Fibroblast of skin of scalp (primary cell): Measurements from ENCODE around the gene TRIM2. TPM values are rescaled to one million over a fixed set of nuclear protein-coding genes. Genes with fewer than 3 reads are reported as not detected.
"Not testable (repeated sequence)": the region's sequence is repeated elsewhere in the genome, so short reads cannot be mapped to it uniquely, and the experiment has no call there.

ENCODE experiments used
- DNase-seq: peaks from one replicate; pipeline ENCODE4 v3.0.0-alpha.2; 2013
- polyA plus RNA-seq, 2 experiments: library from polyadenylated mRNA; unstranded; fragments of 120-200 nt; gene quantifications; one replicate each; pipeline ENCODE4 v1.2.1, GENCODE V29; 2013; ENCODE audit not compliant: insufficient read length in 2 of 2

The TRIM2 gene
- polyA plus RNA-seq (2013, experiment 1 of 2; ENCODE audit: insufficient read length), result 8.9 TPM
- polyA plus RNA-seq (2013, experiment 2 of 2; ENCODE audit: insufficient read length), result 9.0 TPM

- DNase-seq, result peak; percentile 70
Observed at GRCh38 chr4:153204247-153204671, at the start of gene TRIM2. Gene TRIM2, plus strand, starts transcription at chr4:153204443. Its CDS starts 88 bp downstream, at chr4:153204531.

- no peak for DNase-seq
Observed at GRCh38 chr4:153155686-153156085, 48.6 kb upstream of the TRIM2 start.

- peak; percentile 66 for DNase-seq
Observed at GRCh38 chr4:153156263-153156662, 48.0 kb upstream of the TRIM2 start.

DNA sequence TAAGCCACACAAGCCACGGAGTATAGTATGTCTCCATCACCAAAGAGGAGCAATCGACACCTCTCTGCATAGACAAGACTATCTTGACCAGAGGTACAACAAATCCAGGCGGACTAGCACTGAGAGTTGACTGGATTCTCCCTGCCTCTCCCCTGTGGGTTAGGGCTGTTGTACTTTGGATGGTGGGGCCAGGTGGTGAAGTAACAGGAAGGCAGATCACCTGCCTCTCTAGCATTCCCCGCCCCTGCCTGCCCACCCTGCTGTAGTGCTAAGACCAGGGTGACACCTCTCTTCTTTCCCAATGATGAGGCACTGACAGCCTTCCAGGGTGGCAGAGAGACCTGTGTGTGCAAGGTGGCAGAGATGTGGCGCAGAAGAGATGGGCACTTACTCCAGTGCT, 47.5 kb upstream of the TRIM2 start:
- DNase-seq, result no peak

DNA sequence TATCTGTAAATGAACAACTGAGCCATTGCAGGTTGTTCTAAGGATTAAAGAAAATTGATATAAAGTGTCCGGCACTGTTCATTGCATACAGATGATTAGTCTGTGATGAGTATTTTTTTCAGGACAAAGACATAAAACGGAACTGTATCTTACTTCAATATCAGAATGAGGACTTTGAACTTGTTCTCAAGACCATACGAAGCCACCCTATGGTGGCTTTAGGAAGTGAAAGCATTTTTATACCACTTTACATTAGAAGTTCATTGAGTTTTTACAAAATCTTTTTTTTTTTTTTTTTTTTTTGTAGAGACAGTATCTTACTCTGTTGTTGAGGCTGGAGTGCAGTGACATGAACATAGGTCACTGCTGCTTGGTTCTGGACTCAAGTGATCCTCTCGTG, 45.2 kb upstream of the TRIM2 start:
- DNase-seq, result peak; percentile 11

- DNase-seq, result peak; percentile 85
Observed at GRCh38 chr4:153159728-153160221, 44.5 kb upstream of the TRIM2 start.

GRCh38 chr4:153160821-153161220, 43.4 kb upstream of the TRIM2 start:
- no peak for DNase-seq

DNA sequence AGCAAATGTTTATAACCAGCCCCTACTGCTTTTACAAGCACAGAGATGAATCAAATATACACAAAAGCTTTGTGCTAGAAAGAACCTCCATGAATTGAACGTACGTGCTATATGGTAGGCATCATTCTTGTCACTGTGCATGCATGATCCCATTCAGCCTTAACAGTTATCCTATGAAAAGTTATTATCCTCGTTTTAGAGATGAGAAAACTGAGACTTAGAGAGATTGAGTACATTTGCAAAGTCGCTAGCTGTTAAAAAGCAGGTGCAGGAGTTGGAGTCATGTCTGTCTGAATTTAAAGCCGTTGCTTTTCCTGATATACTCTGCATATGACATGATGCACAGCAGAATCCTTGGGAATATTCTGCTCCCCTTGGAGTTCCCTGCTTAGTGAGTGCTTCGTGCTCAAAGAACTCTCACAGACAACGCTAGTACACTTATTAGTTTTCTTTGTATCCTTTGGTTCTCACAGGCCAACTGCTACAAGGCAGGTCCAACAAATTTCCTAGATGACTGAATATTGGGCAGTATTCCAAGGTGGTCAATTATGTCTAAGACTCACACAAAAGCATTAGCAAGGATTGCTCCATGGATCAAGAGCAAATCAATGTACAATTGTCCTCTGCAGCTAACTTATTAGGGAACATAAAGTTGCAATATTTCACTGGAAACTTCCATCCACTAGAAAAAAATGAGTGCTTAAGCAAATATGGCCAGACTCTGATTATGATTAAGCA, 42.8 kb upstream of the TRIM2 start:
- DNase-seq, result peak; percentile 54

- DNase-seq, result not testable (repeated sequence)
Observed at GRCh38 chr4:153165236-153165635, 39.0 kb upstream of the TRIM2 start.

DNA sequence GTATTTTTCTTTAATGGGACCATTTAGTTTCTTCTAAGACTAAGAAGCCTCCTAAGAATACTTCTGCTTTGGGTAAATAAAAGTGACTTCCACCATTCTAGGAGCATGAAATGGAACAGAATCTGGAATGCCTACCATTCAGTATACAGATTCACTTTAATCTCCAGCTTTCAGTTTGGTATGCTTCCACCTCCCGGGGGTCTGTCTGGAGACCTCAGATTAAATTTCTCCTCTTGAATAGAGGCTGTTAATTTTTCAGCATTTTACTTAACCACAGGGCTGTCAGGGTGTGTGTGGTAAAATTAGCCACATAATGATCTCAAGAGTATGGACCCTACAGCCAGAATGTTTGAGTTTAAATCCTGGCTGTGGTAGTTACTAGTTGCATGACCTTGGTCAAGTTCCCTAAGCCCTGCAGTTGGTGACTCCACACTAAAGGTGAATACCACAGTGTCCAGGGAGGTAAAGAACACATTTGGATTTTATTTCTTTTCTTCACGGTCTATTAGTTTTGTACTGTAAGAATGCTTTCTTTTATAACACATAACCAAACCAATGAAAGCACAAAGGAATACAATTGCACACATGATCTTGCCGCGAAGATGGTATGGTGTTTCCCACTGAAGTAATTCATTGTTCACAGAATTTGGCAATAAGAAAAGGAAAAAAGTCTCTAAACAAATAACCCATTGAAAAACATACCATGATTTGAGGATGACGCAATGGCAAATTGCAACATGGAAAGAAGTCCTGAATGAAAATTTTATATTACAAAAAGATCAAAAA, 37.3 kb upstream of the TRIM2 start:
- peak; percentile 59 for DNase-seq

DNA sequence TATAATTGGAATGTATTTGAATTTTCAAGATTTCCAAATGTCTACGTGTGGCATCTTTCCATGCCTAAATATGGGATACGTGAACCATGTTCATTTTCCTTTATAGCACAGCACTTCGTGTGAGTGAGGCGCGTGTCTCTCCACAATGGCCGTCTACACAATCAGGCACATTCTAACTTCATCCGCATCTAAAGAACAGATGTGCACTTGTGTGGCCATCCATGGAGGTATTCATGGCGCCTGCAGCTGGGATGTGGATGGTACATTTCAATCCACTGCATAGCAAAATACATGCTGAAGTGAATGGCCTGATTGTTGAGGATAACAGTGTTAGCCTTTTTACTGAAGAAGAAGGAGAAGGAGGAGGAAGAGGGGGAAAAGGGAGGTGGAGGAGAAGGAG, 34.5 kb upstream of the TRIM2 start:
- no peak for DNase-seq

DNA sequence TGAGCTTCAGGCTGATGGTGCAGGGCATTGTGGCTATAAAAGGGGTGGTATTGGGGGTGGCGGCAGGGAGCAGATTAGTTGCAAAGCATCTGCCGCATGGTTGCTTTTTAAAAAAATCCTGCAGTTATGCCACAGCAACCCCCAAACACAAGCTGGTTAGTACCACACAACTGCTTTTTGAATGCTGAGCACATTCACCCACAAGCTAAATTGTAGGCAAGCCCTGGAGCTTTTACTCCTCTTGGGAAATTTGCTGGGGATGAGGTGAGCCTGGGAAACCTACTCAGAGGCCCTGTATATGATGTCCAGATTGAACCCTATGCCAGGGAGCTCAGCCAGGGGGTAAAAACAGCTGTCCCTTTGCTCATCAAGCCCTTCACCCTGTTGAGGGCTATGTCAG, 33.8 kb upstream of the TRIM2 start:
- DNase-seq, result no peak

DNA sequence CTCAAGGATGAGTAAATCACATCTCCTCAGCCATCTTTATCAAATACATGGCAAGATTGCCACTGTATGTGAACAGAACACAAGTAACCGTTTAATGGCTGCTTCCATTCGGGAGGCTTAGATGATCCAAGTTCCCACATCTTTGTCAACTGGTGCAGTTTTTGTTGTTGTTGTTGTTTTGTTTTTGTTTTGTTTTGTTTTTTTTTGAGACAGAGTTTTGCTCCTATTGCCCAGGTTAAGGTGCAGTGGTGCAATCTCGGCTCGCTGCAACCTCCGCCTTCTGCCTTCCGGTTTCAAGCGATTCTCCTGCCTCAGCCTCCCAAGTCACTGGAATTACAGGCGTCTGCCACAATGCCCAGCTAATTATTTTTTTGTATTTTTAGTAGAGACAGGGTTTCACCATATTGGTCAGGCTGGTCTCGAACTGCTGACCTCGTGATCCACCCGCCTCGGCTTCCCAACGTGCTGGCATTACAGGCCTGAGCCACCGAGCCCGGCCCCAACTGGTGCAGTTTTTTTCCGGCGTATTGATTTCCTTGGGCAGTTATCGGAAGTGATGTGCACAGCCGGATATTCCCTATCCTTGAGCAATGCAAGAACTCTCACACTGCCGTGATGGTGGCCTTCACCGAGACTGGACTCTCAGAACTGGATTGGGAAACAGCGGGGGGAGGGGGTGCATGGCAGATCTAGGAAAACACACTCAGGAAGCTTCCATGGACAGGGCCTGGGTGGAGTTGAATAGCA, 29.2 kb upstream of the TRIM2 start:
- no peak for DNase-seq

- no peak for DNase-seq
Observed at GRCh38 chr4:153176938-153177337, 27.3 kb upstream of the TRIM2 start.

DNA sequence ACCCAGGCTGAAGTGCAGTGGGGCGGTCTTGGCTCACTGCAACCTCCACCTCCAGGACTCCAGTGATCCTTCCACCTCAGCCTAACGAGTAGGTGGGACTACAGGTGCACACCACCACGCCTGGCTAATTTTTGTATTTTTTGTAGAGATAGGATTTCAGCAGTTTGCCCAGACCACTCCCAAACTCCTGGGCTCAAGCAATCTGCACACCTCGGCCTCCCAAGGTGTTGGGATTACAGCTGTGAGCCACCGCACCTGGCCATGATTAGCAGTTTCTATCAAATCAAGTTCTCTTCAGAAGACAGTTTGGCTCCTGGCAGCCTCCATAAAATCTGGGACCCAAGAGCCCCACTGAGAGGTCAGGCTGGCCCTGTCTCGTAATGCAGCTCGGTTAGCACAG, 26.4 kb upstream of the TRIM2 start:
- DNase-seq, result no peak

GRCh38 chr4:153179100-153179499, 25.1 kb upstream of the TRIM2 start:
- DNase-seq, result no peak

DNA sequence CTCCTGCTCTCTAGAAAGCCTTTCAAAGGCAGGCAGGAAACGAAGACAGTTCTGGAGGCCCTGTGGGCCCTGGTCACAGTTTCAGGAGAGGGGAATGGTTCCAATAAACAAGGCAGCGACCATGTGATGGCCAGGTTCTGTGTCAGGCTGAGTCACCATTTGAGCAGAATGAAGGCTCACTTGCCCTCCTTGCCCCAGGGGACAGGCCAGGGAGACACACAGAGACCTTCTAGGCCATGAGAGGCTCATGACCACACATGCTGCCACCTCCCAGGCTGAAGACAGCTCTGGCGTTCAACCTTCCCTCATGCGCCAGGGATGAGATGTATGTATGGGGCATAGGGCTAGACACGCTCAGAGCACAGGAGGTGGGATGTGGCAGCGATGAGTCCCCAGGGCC, 22.9 kb upstream of the TRIM2 start:
- peak; percentile 27 for DNase-seq

GRCh38 chr4:153181700-153182099, 22.5 kb upstream of the TRIM2 start:
- DNase-seq, result no peak

DNA sequence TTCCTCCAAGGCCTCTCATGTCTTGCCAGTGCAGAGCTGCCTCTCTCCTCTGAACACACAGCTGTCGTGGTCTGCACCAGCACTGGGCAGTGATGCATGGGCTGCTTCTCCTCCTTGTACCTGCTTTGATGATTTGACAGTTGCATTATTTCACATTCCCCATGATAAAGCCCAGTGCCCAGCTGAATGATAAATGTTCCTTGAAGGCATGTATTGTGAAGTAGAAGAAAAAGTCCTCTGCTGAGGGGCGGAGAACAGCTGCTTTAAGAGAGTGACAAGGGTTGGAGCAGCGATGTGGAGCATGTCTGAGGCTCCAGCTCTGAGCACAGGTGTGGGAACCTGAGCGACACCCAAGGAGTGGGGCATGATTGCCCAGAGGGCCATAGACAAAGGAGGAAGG, 21.1 kb upstream of the TRIM2 start:
- DNase-seq, result no peak

GRCh38 chr4:153185331-153185852, 18.9 kb upstream of the TRIM2 start:
- DNase-seq, result no peak

- no peak for DNase-seq
Observed at GRCh38 chr4:153186046-153186728, 18.1 kb upstream of the TRIM2 start.
